NCI-H187 treated with DMSO at 0.1 percent for 48 hours (cell line): ENCODE measurements around the gene SYT15.
"Not testable (repeated sequence)": the region's sequence is repeated elsewhere in the genome, so short reads cannot be mapped to it uniquely, and the experiment has no call there.

Experiments used
- DNase-seq: peaks from one replicate; lab custom pipeline; 2025; lab: John Stamatoyannopoulos, UW

Gene SYT15

GRCh38 chr10:46556515-46557318, 22.2 kb upstream of the SYT15 start, which contains the start of gene GPRIN2:
Gene GPRIN2 (minus strand): TSS chr10:46556658. CDS start chr10:46550736, 5,922 bp downstream.
- DNase-seq, result no peak

- no peak for DNase-seq
These were observed 21.4 kb upstream of the SYT15 start for GRCh38 chr10:46557319-46558121.

GRCh38 chr10:46558122-46558391, 20.9 kb upstream of the SYT15 start:
- no peak for DNase-seq

GRCh38 chr10:46558392-46559185, 20.3 kb upstream of the SYT15 start:
- no peak for DNase-seq

GRCh38 chr10:46559231-46559671, 19.7 kb upstream of the SYT15 start:
- DNase-seq, result no peak

- DNase-seq, result no peak
These were observed 18.5 kb upstream of the SYT15 start for GRCh38 chr10:46560381-46560780.

- DNase-seq, result no peak
These were observed 18.0 kb upstream of the SYT15 start for GRCh38 chr10:46560952-46561351.

GRCh38 chr10:46565591-46566332, 13.2 kb upstream of the SYT15 start:
- DNase-seq, result peak; percentile 5

GRCh38 chr10:46567151-46567550, 11.8 kb upstream of the SYT15 start:
- not testable (repeated sequence) for DNase-seq

GRCh38 chr10:46570655-46571054, 8.3 kb upstream of the SYT15 start:
- not testable (repeated sequence) for DNase-seq

GRCh38 chr10:46572765-46573164, 6.2 kb upstream of the SYT15 start:
- DNase-seq, result not testable (repeated sequence)

- not testable (repeated sequence) for DNase-seq
These were observed 5.6 kb upstream of the SYT15 start for GRCh38 chr10:46573314-46573713.

GRCh38 chr10:46573884-46574283, 5.0 kb upstream of the SYT15 start:
- not testable (repeated sequence) for DNase-seq

- not testable (repeated sequence) for DNase-seq
These were observed 1.1 kb upstream of the SYT15 start for GRCh38 chr10:46577624-46578473.

- DNase-seq, result not testable (repeated sequence)
These were observed 450 bp downstream of the SYT15 start for GRCh38 chr10:46579378-46579777.

- not testable (repeated sequence) for DNase-seq
These were observed 3.1 kb downstream of the SYT15 start for GRCh38 chr10:46581997-46582396.

- not testable (repeated sequence) for DNase-seq
These were observed 3.6 kb downstream of the SYT15 start for GRCh38 chr10:46582568-46582967.

- DNase-seq, result not testable (repeated sequence)
These were observed 5.3 kb downstream of the SYT15 start for GRCh38 chr10:46584196-46584595.

- DNase-seq, result not testable (repeated sequence)
These were observed 6.3 kb downstream of the SYT15 start for GRCh38 chr10:46585246-46585645.

GRCh38 chr10:46587546-46587945, 8.6 kb downstream of the SYT15 start:
- not testable (repeated sequence) for DNase-seq

- not testable (repeated sequence) for DNase-seq
These were observed 9.3 kb downstream of the SYT15 start for GRCh38 chr10:46588221-46588620.
